Stimulated activated CD8-positive, alpha-beta memory T cell treated with anti-CD3 and anti-CD28 coated beads, Interleukin-7, amount 100 ng/mL, for 4 hours (primary cell): ENCODE data around the gene MED7.

ENCODE experiments used
- DNase-seq, 2 donors: peaks; one replicate each; pipeline ENCODE4 v3.0.0-alpha.2; 2020; ENCODE audit warnings: low read depth in 2 of 2

The MED7 gene

GRCh38 chr5:157106630-157107461, 35.8 kb downstream of the MED7 start:
- DNase-seq, result no peak

GRCh38 chr5:157100140-157100679, 42.5 kb downstream of the MED7 start:
- DNase-seq, result no peak

- DNase-seq, result no peak
These were observed 54.2 kb downstream of the MED7 start for GRCh38 chr5:157088342-157088990.
